Liver (tissue), 9 donors: ENCODE results near the gene MCCC1. TPM values are rescaled to one million over a fixed set of nuclear protein-coding genes. Genes with fewer than 3 reads are reported as not detected.
"Not testable (repeated sequence)": the region's sequence is repeated elsewhere in the genome, so short reads cannot be mapped to it uniquely, and the experiment has no call there.

Experiments
- DNase-seq: peaks from one replicate; pipeline ENCODE4 v3.0.0-alpha.2; 2017; ENCODE audit warnings: low spot score
- H3K27ac ChIP-seq, 2 donors: one replicate each; pipeline ENCODE4 v1.7.0; 2013; ENCODE audit warnings: inconsistent platforms in 2 of 2, low read length in 2 of 2, control low read depth in 1 of 2, low read depth in 1 of 2, mild to moderate bottlenecking in 1 of 2
- H3K27me3 ChIP-seq, 4 donors: one replicate each; pipeline versions ENCODE4 v1.6.1 to v1.7.0; 2013; ENCODE audit warnings: low read length in 3 of 4, inconsistent platforms in 1 of 4, mild to moderate bottlenecking in 1 of 4, moderate library complexity in 1 of 4; ENCODE audit not compliant: control insufficient read depth in 4 of 4, insufficient read depth in 4 of 4
- H3K36me3 ChIP-seq, 4 donors: one replicate each; pipeline versions ENCODE4 v1.6.1 to v1.7.0; 2013; ENCODE audit warnings: low read length in 3 of 4, mild to moderate bottlenecking in 3 of 4, low read depth in 1 of 4, moderate library complexity in 1 of 4; ENCODE audit not compliant: control insufficient read depth in 4 of 4, insufficient read depth in 3 of 4
- H3K4me1 ChIP-seq, 4 donors: one replicate each; pipeline versions ENCODE4 v1.6.1 to v1.7.0; 2013; ENCODE audit warnings: low read length in 3 of 4, mild to moderate bottlenecking in 3 of 4, moderate library complexity in 1 of 4; ENCODE audit not compliant: control insufficient read depth in 4 of 4, insufficient read depth in 4 of 4
- H3K4me3 ChIP-seq, 3 donors: one replicate each; pipeline versions ENCODE4 v1.6.1 to v1.7.0; 2013; ENCODE audit warnings: low read length in 3 of 3, control low read depth in 1 of 3, low read depth in 1 of 3, mild to moderate bottlenecking in 1 of 3
- H3K9ac ChIP-seq, 2 donors: one replicate each; pipeline ENCODE4 v1.7.0; 2013; ENCODE audit warnings: low read length in 2 of 2, mild to moderate bottlenecking in 2 of 2, moderate library complexity in 2 of 2, control low read depth in 1 of 2, low read depth in 1 of 2
- H3K9me3 ChIP-seq, 4 donors: one replicate each; pipeline versions ENCODE4 v1.6.1 to v1.7.0; 2013; ENCODE audit warnings: low read length in 3 of 4; ENCODE audit not compliant: control insufficient read depth in 4 of 4
- EGR1 ChIP-seq, 2 donors: IDR thresholded peaks; 2 replicates each; pipeline ENCODE4 v1.6.1; 2016 to 2018; ENCODE audit warnings: antibody characterized with exemption in 2 of 2, low read depth in 2 of 2
- FOXA1 ChIP-seq: IDR thresholded peaks from 2 replicates; pipeline ENCODE4 v1.6.1; 2016; ENCODE audit warnings: antibody characterized with exemption
- FOXA2 ChIP-seq: IDR thresholded peaks from 2 replicates; pipeline ENCODE4 v1.6.1; 2016; ENCODE audit warnings: antibody characterized with exemption
- GABPA ChIP-seq, 2 donors: IDR thresholded peaks in 1 of 2; conservative IDR thresholded peaks in 1 of 2; 2 replicates each; pipeline ENCODE4 v1.6.1; 2016; ENCODE audit warnings: antibody characterized with exemption in 2 of 2, mild to moderate bottlenecking in 1 of 2, moderate library complexity in 1 of 2
- HNF4A ChIP-seq, 2 donors: conservative IDR thresholded peaks; 2 replicates each; pipeline ENCODE4 v1.6.1; 2016; ENCODE audit warnings: antibody characterized with exemption in 2 of 2, mild to moderate bottlenecking in 2 of 2
- HNF4G ChIP-seq: IDR thresholded peaks from 2 replicates; pipeline ENCODE4 v1.6.1; 2016; ENCODE audit warnings: antibody characterized with exemption
- JUND ChIP-seq, 2 donors: IDR thresholded peaks; 2 replicates each; pipeline ENCODE4 v1.6.1; 2016; ENCODE audit warnings: antibody characterized with exemption in 2 of 2
- RAD21 ChIP-seq, 2 donors: IDR thresholded peaks; 2 replicates each; pipeline ENCODE4 v1.6.1; 2016; ENCODE audit warnings: antibody characterized with exemption in 2 of 2, mild to moderate bottlenecking in 2 of 2
- RXRA ChIP-seq, 2 donors: IDR thresholded peaks; 2 replicates each; pipeline ENCODE4 v1.6.1; 2017 to 2018; ENCODE audit warnings: antibody characterized with exemption in 2 of 2, mild to moderate bottlenecking in 1 of 2
- SP1 ChIP-seq: IDR thresholded peaks from 2 replicates; pipeline ENCODE4 v1.6.1; 2018; ENCODE audit warnings: antibody characterized with exemption, mild to moderate bottlenecking
- TAF1 ChIP-seq: conservative IDR thresholded peaks from 2 replicates; pipeline ENCODE4 v1.6.1; 2016; ENCODE audit warnings: antibody characterized with exemption, mild to moderate bottlenecking
- YY1 ChIP-seq: IDR thresholded peaks from 2 replicates; pipeline ENCODE4 v1.6.1; 2016; ENCODE audit warnings: antibody characterized with exemption, mild to moderate bottlenecking
- WGBS: extraction: QIAGEN DNeasy Blood & Tissue Kit; methylation state at CpG from one replicate; pipeline ENCODE4 v1.1.7; 2013; 5-methylcytosine and 5-hydroxymethylcytosine counted together
- polyA plus RNA-seq, 2 donors: library from polyadenylated mRNA; stranded (reverse) in 1 of 2; unstranded in 1 of 2; fragments of 200-250 nt in 1 of 2; fragments of >200 nt in 1 of 2; fragmentation: Nextera tagmentation in 1 of 2; extraction: Ambion mirVana in 1 of 2; gene quantifications; one replicate each; pipeline versions ENCODE4 v1.2.1 to v1.2.3, GENCODE V29; 2013 to 2015
- total RNA-seq, 2 donors: library from RNA; depleted of rRNA; stranded (reverse); fragments of >200 nt; gene quantifications; one replicate each; pipeline ENCODE4 v1.2.3, GENCODE V29; 2014
- TF ChIP-seq, protein P1 (sequence below): IDR thresholded peaks from 2 replicates; pipeline ENCODE4 v1.6.1; 2016; ENCODE audit warnings: antibody characterized with exemption
- TF ChIP-seq, protein P2 (sequence below): IDR thresholded peaks from 2 replicates; pipeline ENCODE4 v1.6.1; 2016; ENCODE audit warnings: antibody characterized with exemption, mild to moderate bottlenecking
- TF ChIP-seq, protein P3 (sequence below): IDR thresholded peaks from 2 replicates; pipeline ENCODE4 v1.6.1; 2016; ENCODE audit warnings: antibody characterized with exemption
- TF ChIP-seq, protein P4 (sequence below): IDR thresholded peaks from 2 replicates; pipeline ENCODE4 v1.6.1; 2016; ENCODE audit warnings: antibody characterized with exemption
- TF ChIP-seq, protein P5 (sequence below): fragments of 150-350 bp; IDR thresholded peaks from 2 replicates; pipeline ENCODE4 v1.5.1; 2017; ENCODE audit warnings: improper control_type of control experiment, low read depth, low read length; ENCODE audit not compliant: missing input control
- donor health status: healthy.
- donor health status: healthy.
- donor health status: healthy.
- donor health status: healthy.
- donor health status: healthy.

MCCC1 gene
- total and polyA plus RNA-seq, 4 donors: 23.4 to 40.0 (median 34.5) TPM

DNA sequence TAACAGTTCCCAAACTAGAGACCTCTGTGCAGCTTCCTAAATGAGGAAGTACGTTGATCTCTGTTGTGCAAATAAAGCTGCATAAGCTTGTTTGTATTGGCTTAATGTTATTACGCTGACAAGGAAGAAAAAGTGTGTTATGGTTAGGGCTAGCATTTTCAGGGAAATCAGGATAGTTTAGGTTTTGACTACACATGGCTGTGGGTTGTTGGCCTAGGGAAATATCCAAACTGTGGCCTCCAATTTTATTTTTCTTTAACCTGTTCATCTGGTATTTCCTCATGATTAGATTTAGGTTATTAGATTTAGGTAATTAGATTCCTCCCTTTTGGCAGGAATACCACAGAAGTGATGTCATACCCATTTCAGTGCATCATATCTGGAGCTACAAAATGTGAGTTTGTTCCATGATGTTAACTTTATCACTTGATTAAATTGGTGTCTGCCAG, 8.7 kb upstream of the MCCC1 start:
- Histone ChIP-seq H3K9ac (peak overlapping the region in 1 of 2 donors; percentile 74), H3K4me1 (peaks cover 3 to 12% (median 7%) of the 10 kb centered on the region in 4 donors), H3K9me3 (no peaks in the 10 kb centered on the region), H3K27ac (peak overlapping the region; percentile 72 to 75), H3K36me3 (no peaks in the 10 kb centered on the region), H3K4me3 (no peak overlapping the region), H3K27me3 (no peaks in the 10 kb centered on the region)
- TF ChIP-seq RXRA (IDR thresholded peaks at IDR 0.05): peak; percentile 68
- TF ChIP-seq TAF1: no peak
- TF ChIP-seq, protein P1, sequence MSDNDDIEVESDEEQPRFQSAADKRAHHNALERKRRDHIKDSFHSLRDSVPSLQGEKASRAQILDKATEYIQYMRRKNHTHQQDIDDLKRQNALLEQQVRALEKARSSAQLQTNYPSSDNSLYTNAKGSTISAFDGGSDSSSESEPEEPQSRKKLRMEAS: peak; percentile 50
- no peak for TF ChIP-seq EGR1 (IDR thresholded peaks at IDR 0.05; ENCODE audit: low read depth in 2 of 2)
- peak; percentile 35 for TF ChIP-seq YY1
- TF ChIP-seq, protein P2, sequence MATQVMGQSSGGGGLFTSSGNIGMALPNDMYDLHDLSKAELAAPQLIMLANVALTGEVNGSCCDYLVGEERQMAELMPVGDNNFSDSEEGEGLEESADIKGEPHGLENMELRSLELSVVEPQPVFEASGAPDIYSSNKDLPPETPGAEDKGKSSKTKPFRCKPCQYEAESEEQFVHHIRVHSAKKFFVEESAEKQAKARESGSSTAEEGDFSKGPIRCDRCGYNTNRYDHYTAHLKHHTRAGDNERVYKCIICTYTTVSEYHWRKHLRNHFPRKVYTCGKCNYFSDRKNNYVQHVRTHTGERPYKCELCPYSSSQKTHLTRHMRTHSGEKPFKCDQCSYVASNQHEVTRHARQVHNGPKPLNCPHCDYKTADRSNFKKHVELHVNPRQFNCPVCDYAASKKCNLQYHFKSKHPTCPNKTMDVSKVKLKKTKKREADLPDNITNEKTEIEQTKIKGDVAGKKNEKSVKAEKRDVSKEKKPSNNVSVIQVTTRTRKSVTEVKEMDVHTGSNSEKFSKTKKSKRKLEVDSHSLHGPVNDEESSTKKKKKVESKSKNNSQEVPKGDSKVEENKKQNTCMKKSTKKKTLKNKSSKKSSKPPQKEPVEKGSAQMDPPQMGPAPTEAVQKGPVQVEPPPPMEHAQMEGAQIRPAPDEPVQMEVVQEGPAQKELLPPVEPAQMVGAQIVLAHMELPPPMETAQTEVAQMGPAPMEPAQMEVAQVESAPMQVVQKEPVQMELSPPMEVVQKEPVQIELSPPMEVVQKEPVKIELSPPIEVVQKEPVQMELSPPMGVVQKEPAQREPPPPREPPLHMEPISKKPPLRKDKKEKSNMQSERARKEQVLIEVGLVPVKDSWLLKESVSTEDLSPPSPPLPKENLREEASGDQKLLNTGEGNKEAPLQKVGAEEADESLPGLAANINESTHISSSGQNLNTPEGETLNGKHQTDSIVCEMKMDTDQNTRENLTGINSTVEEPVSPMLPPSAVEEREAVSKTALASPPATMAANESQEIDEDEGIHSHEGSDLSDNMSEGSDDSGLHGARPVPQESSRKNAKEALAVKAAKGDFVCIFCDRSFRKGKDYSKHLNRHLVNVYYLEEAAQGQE: peak; percentile 23
- no peak for TF ChIP-seq HNF4G
- TF ChIP-seq FOXA2: peak; percentile 89
- peak; percentile 86 for TF ChIP-seq FOXA1
- TF ChIP-seq RAD21 (IDR thresholded peaks at IDR 0.05): peak; percentile 19 to 32
- TF ChIP-seq, protein P3, sequence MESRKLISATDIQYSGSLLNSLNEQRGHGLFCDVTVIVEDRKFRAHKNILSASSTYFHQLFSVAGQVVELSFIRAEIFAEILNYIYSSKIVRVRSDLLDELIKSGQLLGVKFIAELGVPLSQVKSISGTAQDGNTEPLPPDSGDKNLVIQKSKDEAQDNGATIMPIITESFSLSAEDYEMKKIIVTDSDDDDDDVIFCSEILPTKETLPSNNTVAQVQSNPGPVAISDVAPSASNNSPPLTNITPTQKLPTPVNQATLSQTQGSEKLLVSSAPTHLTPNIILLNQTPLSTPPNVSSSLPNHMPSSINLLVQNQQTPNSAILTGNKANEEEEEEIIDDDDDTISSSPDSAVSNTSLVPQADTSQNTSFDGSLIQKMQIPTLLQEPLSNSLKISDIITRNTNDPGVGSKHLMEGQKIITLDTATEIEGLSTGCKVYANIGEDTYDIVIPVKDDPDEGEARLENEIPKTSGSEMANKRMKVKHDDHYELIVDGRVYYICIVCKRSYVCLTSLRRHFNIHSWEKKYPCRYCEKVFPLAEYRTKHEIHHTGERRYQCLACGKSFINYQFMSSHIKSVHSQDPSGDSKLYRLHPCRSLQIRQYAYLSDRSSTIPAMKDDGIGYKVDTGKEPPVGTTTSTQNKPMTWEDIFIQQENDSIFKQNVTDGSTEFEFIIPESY: peak; percentile 22
- peak; percentile 91 for TF ChIP-seq SP1
- TF ChIP-seq, protein P4, sequence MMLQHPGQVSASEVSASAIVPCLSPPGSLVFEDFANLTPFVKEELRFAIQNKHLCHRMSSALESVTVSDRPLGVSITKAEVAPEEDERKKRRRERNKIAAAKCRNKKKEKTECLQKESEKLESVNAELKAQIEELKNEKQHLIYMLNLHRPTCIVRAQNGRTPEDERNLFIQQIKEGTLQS: peak; percentile 17
- TF ChIP-seq, protein P5, sequence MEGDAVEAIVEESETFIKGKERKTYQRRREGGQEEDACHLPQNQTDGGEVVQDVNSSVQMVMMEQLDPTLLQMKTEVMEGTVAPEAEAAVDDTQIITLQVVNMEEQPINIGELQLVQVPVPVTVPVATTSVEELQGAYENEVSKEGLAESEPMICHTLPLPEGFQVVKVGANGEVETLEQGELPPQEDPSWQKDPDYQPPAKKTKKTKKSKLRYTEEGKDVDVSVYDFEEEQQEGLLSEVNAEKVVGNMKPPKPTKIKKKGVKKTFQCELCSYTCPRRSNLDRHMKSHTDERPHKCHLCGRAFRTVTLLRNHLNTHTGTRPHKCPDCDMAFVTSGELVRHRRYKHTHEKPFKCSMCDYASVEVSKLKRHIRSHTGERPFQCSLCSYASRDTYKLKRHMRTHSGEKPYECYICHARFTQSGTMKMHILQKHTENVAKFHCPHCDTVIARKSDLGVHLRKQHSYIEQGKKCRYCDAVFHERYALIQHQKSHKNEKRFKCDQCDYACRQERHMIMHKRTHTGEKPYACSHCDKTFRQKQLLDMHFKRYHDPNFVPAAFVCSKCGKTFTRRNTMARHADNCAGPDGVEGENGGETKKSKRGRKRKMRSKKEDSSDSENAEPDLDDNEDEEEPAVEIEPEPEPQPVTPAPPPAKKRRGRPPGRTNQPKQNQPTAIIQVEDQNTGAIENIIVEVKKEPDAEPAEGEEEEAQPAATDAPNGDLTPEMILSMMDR: no peak
- peak in 1 of 2 donors; percentile 26 for TF ChIP-seq GABPA (IDR thresholded peaks at IDR 0.05 in 1 of 2, conservative IDR thresholded peaks at IDR 0.05 in 1 of 2)
- peak in 1 of 2 donors; percentile 42 for TF ChIP-seq JUND (IDR thresholded peaks at IDR 0.05)
- TF ChIP-seq HNF4A (conservative IDR thresholded peaks at IDR 0.05): peak; percentile 37 to 46
- WGBS: 6% methylated on average over 2 of the region's 2 CpGs
- no peak for DNase-seq

DNA sequence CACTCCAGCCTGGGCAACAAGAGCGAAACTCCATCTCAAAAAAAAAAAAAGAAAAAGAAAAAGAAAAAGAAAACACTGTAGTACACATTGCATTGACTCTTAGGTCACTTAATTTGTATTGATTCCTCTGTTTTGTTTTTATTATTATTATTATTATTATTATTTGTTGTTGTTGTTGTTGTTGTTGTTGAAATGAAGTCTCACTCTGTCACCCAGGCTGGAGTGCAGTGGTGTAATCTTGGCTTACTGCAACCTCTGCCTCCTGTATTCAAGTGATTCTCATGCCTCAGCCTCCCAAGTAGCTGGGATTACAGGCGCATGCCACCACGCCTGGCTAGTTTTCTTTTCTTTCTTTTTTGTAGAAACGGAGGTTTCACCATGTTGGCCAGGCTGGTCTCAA, 8.1 kb upstream of the MCCC1 start:
- H3K27ac ChIP-seq: peak overlapping the region in 1 of 2 donors; percentile 75
- WGBS: 83% methylated on average over 4 of the region's 4 CpGs
- H3K4me3 ChIP-seq: not testable (repeated sequence)

More for the DNA sequence above, 8.1 kb upstream of the MCCC1 start:
- not testable (repeated sequence) for H3K9me3 ChIP-seq, DNase-seq, H3K9ac ChIP-seq, H3K27me3 ChIP-seq, H3K36me3 ChIP-seq
- peaks cover 3 to 12% (median 7%) of the 10 kb centered on the region in 4 donors for H3K4me1 ChIP-seq
